HL-60/S4 (cell line): ENCODE results near the gene PVALEF.

ENCODE experiments used
- in situ Hi-C: fragments of 300-500 bp; cut with MboI; formaldehyde crosslinking; loops from 2 replicates; pipeline ENCODE4 v1.14.3; 2022; ENCODE audit warnings: low sequenced_read_pairs

The PVALEF gene

DNA sequence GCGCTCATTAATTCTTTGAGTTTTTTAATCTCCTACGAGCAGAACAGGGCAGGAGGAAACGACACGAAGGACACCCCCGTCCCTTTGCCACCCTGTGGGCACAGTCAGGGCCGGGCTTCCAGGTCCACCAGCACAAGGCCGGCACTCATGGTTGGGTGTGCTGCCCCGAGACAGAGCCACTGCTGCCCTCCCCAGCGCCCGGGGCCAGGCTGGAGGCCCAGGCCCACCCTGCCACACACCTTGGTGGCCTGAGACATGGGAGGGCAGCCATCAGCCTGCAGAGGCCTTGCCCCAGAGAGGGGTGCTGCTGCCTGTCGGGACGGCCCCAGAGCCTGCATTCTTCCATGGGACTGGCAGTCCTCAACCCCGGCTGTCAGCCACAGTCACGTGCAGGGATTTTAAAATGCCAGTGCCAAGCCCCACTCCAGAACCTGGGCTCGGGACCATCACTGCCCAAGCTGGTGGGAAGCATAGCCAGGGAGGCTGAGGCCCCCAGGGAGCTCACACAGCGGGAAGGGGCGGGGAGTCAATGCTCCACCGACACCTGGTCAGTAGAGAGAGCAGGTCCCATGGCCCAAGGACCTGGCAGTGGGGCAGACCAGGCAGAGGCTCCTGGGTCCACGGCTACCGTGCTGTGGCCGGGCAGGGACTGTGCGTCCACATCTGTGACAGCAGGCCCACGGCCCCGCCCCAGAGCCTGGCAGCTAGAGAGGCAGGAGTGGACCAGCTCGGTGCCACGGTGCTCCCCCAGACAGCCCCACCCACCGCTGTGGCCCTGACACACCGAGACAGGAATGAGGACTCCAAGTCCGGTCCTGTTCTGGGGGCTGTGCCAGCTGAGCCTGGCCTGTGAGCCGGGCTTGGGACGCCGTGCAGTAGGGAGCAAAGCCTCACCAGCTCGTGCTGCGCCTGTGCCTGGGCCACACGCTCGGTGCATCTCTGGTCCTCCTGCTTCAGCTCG lies 29.9 kb downstream of the PVALEF start:
- in situ Hi-C loops: no loop called here

DNA sequence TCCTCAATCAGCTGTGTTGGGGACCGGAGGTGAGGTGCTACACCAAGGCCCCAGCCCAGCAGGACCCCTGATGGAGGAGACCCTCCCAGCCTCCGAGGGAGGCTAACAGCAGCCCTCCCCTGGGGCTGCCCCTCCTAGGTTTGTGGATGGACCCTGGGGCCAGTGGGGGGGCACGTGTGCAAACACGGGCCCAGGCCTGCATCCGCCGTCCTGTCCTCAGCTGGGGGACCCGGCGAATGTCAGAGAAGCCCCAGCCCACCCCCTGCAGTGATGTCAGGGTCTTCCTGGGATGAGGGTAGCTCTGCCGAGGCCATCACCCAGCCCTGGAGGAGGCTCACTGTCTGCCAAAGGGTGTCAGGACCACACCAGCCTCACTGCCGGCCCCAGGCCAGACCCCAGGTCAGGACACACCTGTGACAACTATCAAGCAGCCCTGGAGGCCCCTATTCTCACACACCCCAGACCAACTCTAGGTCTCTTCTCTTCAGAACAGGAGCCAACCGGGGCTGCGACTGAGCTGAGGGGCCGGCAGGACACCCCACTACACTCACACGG lies 30.7 kb downstream of the PVALEF start:
- in situ Hi-C loops: no loop called here

DNA sequence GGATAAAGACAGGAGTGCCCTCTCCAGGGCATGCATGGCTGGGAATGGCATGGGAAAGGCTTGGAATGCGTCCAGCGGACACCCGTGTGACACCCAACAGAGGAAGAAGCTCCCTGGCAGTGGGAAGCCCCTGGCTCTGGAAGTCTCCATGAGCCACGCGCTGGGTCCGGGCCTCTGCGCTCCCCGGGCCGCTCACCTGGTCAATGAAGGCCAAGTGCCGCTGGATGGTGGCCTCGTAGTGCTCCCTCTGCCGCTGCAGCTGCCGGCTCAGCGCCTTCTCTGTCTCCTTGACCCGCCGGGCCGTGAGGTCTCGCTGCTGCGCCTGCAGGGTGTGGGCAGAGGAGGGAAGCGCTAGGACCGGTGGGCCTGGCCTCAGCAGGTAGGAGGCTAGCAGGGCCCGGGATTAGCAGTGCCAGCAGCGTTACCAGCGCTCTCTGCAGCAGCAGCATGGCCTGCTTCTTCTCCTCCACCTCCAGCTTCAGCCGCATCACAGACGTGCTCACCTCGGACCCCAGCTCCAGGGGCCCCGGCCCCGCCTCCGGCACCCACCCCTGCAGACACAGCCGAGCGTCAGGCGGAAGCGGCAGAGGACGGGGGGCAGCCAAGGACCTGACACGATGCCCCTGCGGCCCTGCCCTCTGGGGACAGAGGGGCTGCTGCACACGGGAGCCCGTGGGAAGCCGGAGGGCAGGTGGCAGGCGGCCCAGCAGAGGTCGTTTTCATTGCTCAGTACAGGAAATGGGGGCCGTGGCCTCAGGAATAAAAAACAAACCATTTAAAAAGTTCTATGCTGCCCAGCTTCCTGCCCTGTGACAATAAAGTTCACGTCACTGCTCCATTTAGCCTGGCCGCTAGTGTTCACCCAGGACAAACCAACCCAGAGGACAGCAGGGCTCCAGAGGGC lies 31.4 kb downstream of the PVALEF start:
- in situ Hi-C loops: no loop called here

DNA sequence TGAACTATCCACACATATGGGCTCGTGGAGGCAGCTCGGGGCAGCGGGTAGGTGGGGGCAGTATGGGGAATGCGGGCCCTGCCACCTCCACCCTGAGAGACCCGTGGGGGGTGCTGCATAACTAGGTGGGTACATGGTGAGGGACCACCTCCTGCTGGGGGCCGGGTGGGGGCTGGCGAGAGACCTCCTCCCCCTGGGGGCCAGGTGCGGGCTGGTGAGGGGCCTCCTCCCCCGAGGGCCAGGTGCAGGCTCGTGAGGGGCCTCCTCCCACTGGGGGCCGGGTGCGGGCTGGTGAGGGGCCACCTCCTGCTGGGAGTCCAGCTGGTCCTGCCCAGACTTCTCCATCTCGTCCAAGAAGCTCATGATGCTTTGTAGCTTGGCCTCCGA lies 32.1 kb downstream of the PVALEF start:
- in situ Hi-C loops: no loop called here

DNA sequence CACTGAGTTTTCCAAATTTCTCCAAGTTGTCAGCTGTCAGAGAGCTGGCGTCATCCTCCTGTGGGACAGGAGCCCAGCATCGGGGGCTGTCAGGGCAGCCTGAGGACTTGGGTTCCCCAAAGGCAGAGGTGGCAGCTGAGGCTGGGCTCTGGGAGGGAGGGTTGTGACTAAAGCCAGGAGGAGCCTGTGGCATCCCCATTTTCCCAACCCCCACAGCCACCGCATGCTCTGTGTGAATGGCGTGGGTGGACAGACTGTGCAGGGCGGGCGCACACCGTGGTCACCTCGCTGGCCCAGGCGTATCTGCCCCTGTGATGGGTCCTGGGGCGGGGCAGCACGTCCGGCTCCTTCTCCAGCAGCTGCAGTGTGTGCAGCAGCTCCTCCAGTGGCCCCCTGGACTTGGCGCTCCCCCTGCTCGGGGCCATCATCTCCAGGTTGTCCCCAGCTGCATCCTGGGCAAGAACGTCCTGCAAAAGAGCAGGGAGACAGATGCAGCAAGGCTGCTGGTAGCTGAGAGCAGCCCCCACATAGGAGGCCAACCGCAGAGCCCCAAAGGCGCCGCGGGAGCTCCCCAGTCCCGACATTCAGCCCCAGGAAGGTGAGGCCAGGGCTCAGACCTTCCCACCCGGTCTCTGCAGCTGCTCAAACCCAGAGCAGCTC lies 32.7 kb downstream of the PVALEF start:
- in situ Hi-C loops: no loop called here

DNA sequence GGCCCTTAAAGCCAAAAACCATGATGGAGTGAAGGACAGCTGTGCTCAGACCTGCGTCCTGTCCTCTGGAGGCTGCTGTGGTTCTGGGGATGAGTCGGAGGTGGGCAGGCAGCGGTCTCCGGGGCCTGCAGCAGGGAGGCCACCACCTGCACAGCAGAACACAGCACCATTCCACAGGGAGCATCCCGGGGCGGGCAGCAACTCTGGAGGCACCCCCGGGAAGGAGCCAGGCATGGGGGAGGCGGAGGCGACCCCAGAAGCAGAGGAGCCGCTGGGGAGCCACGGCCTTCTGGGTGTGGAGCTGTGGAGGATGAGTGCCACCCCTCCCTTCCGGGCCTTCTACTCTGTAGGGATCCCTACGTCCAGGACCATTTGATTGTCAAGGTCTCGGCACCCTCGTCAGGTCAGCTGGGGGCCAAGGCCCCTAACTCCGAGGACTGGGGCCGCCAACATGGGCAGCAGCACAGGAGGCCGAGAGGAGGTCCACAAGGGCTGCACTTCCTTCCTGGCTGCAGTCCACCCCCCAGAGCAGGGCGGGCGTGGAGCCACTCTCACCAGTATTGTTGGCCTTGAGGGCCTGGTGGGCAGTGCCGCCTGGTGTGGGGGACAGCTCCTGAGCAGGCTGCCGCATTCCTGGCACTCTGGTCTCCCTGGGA lies 33.6 kb downstream of the PVALEF start:
- in situ Hi-C loops: no loop called here

DNA sequence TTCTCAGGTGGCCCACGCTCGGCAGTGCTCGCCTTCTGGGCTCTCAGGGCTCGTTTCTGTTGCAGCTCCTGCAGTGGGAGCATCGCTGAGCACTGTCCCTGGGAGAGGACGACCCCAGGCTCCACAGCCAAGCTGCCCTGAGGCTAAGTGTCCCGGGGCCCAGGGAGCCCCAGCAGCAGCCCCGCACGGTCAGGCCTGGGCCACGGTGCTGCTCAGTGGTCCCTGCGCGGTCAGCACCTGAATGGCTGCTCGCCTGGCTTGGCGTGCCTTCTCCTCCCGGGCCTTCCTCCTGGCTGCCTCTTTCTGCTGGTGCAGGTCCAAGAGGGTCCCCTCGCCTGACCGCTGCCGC lies 34.1 kb downstream of the PVALEF start:
- in situ Hi-C loops: no loop called here

DNA sequence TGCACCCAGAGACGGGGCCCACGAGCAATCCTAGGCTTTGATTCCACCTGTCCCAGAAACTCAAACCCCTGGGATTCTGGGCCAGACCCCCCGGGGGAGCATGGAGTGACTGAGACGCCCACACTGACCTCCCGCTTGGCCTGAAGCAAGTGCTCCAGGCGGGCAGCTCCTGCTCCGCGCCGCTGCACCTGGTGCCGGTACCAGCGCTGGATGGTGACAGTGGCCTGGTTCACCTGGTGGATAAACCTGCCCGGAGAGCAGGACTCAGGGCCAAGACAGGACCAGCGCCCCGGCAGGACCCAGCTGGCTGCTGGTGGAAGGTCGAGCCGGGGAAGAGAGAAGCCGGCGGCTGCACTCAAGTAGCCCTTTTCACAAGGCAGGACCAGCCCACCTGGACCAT lies 34.9 kb downstream of the PVALEF start:
- in situ Hi-C loops: no loop called here

DNA sequence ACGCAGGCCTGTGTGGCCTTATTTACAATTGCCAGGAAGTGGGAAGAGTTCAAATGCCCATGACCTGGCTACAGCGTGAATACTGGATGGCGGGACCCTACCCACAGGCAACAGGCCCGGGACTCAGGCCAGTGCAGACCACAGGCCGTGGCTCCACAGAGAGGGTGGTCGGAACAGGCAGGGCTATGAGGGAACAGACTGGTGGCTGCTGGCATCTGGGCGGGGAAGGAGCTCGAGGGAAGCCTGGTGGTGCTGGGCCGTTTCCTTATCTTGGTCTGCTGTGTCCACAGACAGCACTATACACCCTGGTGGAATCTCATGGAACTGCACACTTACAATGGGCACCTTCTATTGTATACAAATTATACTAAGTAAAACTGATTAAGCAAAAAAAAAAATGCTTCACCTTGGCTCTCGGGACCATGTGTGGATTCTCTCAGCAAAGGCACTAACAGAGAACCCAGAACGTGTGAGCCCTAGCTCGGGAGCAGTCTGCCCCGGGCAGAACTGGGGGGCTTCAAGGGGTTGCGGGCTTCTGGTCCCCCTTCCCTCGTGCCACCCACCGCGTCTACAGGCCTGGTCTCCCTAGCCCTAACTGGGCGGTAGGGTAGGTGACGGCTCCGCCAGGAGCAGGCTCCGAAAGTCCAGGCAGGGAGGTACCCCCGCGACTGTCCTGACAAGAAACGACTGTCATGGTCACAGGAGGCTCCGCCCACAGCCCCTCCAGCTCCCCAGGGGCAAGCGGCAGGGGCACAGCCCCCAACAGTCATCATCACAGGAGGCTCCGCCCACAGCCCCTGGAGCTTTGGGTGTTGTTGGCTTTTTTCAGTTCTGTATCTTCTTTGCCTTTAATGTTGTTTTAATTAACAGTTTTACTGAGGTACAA lies 35.6 kb downstream of the PVALEF start:
- in situ Hi-C loops: no loop called here

DNA sequence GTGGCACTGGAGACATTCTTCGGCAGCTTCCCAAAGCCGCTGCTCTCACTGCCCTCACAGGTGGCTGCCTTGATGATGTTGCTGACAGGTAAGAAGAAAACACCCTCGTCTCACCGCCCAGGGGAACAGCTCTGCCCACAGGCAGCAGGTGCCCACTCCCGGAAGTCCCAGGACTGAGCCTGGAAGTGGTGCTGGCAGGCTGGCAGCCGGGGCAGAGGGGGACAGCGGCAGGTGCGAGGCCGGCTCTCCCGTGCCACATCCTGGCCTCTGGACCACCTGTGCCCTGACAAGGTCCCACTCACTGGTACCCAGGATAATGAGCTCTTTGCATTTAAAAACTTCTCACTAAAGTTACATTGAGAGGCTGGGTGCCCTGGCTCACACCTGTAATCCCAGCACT lies 37.0 kb downstream of the PVALEF start:
- in situ Hi-C loops: no loop called here

DNA sequence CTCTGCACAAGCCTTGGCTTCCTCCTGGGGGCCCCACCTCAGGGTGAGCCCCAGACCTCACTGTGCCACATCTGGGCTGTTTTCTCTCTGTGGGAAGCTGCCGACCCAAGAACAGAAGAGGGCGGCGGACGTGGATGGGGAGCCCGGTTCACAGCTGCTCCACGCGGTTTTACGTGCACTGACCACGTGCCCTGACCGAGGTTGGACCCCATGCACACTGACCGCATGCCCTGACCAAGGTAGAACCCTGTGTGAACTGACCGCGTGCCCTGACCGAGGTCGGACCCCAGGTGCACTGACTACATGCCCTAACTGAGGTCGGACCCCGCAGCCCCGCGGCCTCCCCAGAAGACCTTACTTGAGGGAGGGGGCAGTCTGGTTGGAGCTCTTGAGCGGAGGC lies 37.8 kb downstream of the PVALEF start:
- in situ Hi-C loops: no loop called here

DNA sequence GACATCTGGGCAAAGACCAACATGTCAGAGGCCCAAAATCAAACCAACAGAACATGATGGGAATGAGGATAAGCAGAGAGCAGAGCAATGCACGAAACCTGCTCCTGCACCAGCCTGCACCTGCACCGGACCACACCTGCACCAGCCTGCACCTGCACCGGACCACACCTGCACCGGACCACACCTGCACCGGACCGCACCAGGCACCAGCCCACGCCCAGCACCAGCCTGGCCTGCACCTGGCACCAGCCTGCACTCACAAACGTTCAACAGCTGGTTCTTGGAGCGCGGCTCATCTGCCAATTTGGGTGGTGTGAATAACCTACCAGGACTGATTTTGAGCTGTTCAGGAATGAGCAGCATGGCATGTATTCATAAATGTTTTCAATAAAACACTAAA lies 39.3 kb downstream of the PVALEF start:
- in situ Hi-C loops: no loop called here

DNA sequence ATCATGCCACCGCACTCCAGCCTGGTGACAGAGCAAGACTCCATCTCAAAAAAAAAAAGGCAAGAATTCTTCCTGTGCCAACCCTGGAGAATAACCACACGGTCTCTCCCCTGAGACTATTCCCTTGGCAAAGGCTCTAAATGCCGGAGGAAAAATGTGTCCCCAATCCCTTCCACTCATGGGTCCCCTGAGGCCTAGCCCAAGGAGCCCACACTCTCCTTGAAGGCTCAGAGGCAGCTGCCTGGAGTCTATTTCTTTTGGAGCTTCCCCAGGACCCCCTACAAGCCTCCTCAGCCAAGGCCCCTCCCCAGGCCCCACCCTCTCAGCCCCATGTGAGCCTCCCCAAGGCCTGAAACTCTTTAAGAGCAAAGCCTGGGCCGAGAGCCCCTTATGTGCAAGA lies 40.9 kb downstream of the PVALEF start:
- in situ Hi-C loops: no loop called here

DNA sequence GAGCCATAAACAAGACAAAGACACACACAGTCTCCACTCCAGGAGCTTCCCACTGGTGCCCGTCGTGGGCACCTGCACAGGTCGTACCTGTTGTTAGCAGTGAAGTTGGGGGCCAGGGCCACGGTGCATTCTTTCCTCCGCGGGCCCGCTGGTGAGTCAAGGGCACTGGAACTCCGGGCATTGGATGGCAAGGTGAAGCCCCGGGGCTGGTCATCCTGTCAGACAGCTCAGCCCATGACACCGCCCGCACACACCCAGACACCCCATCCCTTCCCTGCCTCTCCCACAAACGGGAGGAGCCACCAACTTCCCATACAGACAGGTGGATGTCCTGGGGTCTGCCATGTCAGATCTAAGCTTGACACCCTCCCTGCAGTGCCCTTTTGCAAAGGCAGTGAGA lies 41.4 kb downstream of the PVALEF start:
- in situ Hi-C loops: no loop called here

DNA sequence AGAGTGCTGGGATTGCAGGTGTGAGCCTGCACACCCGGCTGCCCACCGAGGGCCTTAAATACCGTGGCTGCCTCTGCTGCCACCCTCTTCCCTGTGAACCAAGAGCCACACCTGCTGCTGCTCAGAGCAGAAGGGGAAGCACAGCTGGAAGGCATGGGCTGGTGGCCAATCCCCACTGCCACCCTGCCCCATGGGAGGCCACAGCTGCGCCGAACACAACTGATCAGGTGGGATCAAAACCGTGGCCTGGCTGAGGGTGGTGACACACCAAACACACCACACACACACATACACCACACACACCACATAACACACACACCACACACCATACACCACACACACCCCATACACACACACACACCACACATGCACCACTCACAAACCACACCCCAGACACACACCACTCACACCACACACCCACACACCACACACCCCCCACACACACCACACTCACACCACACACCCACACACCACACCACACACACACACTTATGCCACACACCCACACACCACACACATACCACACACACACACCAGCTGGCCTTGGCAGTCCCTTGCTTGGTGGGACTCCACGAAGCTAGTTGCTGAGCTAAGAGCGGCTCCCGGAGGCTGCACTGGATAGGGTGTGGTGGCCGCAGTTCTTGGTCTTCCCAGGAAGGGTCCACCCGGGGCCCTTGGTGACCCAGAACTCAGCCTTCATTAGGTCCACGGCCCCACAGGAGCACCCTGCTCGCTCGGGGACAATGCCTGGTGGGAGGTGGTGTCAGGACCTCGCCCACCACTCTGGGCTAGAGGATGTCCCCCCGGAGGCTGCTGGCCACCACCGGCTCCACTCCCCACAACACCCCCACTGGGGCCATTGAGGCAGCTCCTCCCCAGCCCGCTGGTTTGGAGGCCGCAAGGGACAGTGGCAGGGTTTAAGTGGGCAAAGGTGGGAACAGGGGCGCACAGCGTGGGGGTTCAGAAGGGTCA lies 42.6 kb downstream of the PVALEF start:
- in situ Hi-C loops: no loop called here

DNA sequence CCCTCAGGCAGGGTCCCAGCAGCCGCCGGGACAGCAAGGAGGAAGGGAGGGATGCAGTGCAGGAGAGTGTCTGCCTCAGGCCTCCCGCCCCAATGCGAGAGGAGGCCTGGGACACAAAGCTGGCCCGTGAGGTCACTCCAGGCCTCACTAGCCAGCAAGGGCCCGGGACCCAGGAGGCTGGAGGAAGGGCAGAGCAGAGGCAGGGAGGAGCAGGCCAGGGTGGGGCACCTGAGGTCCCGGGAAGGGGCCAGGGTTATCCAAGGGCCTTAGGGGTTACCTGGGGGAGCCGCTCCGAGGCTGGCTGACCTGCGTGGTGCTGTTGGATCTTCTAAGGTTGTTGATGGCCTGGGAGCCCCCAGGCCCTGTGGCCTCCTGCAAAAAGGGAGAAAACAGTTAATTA lies 43.3 kb downstream of the PVALEF start:
- in situ Hi-C loops: no loop called here

DNA sequence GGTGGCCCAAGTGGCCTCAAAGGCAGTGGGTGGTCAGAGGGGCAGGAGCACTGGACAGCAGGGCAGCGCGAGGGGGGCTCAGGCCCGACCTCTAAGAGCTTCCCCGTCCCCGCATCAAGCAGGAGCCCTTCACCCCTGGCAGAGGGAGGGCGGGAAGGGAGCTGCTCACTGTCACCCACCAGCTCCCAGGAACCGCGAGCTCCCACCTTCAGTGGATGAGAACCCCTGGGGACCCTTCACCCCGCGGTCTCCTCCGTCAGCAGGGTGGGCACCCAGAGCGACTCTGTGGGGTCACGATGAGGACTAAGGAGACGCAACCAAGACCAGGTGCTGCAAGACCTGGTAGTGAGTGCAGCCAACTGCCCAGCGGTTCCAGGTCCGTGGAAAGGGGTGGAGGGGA lies 43.8 kb downstream of the PVALEF start:
- in situ Hi-C loops: no loop called here

DNA sequence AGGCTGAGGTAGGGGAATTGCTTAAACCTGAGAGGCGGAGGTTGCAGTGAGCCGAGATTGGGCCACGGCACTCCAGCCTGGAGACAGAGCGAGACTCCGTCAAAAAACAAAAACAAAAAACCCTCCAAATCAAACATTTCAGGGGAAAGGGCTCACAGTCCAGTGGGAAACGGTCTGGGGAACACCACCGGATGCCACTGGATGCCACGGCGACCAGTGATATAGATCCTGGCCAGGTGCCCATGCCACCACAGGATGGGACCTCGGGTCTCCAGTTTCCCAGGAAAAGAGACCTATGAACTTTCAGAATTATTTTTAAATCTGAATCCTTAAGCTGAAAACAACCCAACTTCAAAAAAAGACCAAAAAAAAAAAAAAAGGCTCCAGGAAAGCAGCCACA lies 45.2 kb downstream of the PVALEF start:
- in situ Hi-C loops: no loop called here

DNA sequence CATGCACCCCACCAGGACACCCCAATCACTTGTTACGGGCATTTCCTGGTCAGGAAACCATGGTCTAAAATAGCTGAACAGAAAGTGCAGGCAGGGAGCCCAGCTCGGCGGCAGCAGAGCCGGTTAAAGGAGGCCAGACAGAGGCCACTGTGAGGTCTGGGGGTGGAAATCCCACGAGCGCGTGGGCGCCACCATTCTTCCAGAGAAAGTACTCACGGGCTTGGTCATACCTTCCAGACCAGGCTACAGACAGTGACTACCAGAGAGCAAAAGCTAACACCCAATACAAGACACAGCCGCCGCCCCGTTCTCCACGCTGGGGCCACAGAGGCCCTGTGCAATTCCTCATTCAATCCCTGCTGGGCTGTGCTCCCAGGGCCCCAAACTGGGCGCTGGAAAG lies 45.6 kb downstream of the PVALEF start:
- in situ Hi-C loops: no loop called here
